ENCODE data around the gene ERH.
"Not testable (repeated sequence)": the region's sequence is repeated elsewhere in the genome, so short reads cannot be mapped to it uniquely, and the experiment has no call there.

ERH gene

GRCh38 chr14:69398053-69398817, at the start of gene ERH, which contains the start of gene SLC39A9:
TSS of gene ERH (minus strand) at chr14:69398299. CDS start at chr14:69398233, 66 bp downstream.
TSS of gene SLC39A9 (plus strand) at chr14:69398692. CDS start at chr14:69399370, 678 bp downstream.
- peak; percentile 97 for DNase-seq (ENCODE audit: low spot score)

GRCh38 chr14:69443296-69443805, 45.3 kb upstream of the ERH start:
- DNase-seq (ENCODE audit: low spot score) = no peak

- DNase-seq (ENCODE audit: low spot score) = no peak
Measured at GRCh38 chr14:69441948-69442347, 43.8 kb upstream of the ERH start.

- DNase-seq (ENCODE audit: low spot score) = no peak
Measured at GRCh38 chr14:69439521-69440270, 41.6 kb upstream of the ERH start.

GRCh38 chr14:69432364-69432763, 34.3 kb upstream of the ERH start:
- no peak for DNase-seq (ENCODE audit: low spot score)

- no peak for DNase-seq (ENCODE audit: low spot score)
Measured at GRCh38 chr14:69430306-69430939, 32.3 kb upstream of the ERH start.

- DNase-seq (ENCODE audit: low spot score) = no peak
Measured at GRCh38 chr14:69429643-69430042, 31.5 kb upstream of the ERH start.

GRCh38 chr14:69428289-69428998, 30.3 kb upstream of the ERH start:
- DNase-seq (ENCODE audit: low spot score) = no peak

GRCh38 chr14:69427596-69427995, 29.5 kb upstream of the ERH start:
- no peak for DNase-seq (ENCODE audit: low spot score)

GRCh38 chr14:69424149-69424923, 26.2 kb upstream of the ERH start:
- no peak for DNase-seq (ENCODE audit: low spot score)

- no peak for DNase-seq (ENCODE audit: low spot score)
Measured at GRCh38 chr14:69423279-69423678, 25.2 kb upstream of the ERH start.

- DNase-seq (ENCODE audit: low spot score) = not testable (repeated sequence)
Measured at GRCh38 chr14:69416087-69416486, 18.0 kb upstream of the ERH start.

GRCh38 chr14:69413483-69413882, 15.4 kb upstream of the ERH start:
- DNase-seq (ENCODE audit: low spot score) = no peak

GRCh38 chr14:69408331-69408960, 10.3 kb upstream of the ERH start:
- no peak for DNase-seq (ENCODE audit: low spot score)

GRCh38 chr14:69405762-69406161, 7.7 kb upstream of the ERH start:
- DNase-seq (ENCODE audit: low spot score) = no peak

- DNase-seq (ENCODE audit: low spot score) = no peak
Measured at GRCh38 chr14:69404883-69405282, 6.8 kb upstream of the ERH start.

- no peak for DNase-seq (ENCODE audit: low spot score)
Measured at GRCh38 chr14:69404478-69404877, 6.4 kb upstream of the ERH start.

GRCh38 chr14:69401841-69402240, 3.7 kb upstream of the ERH start:
- DNase-seq (ENCODE audit: low spot score) = no peak

GRCh38 chr14:69400154-69400553, 2.1 kb upstream of the ERH start:
- DNase-seq (ENCODE audit: low spot score) = no peak

GRCh38 chr14:69399750-69400149, 1.7 kb upstream of the ERH start:
- DNase-seq (ENCODE audit: low spot score) = no peak

- DNase-seq (ENCODE audit: low spot score) = no peak
Measured at GRCh38 chr14:69398818-69399210, 715 bp upstream of the ERH start.

All from hematopoietic multipotent progenitor cell treated with erythropoietin and hydrocortisone succinate and interleukin-3 and kit ligand, for 15 days (in vitro differentiated cells).